Measurements from ENCODE around the gene PIK3R2. TPM values are rescaled to one million over a fixed set of nuclear protein-coding genes. Genes with fewer than 3 reads are reported as not detected.
"Not testable (repeated sequence)": the region's sequence is repeated elsewhere in the genome, so short reads cannot be mapped to it uniquely, and the experiment has no call there.

PIK3R2 gene
- total and polyA plus RNA-seq, 3 experiments from 2014 or later, result 5.7 to 17.9 (median 17.7) TPM

GRCh38 chr19:18208098-18208951 lies 55.4 kb downstream of the PIK3R2 start:
- no peak overlapping the region for H3K4me3 ChIP-seq (ENCODE audit: low read length)
- Mint-ChIP-seq H3K4me1 (peaks cover 8 to 18% (median 9%) of the 10 kb centered on the region in 3 donors), H3K36me3 (peaks cover 0 to 5% (median 0%) of the 10 kb centered on the region in 3 donors), H3K4me3 (no peak overlapping the region), H3K9me3 (no peaks in the 10 kb centered on the region), H3K27me3 (peaks cover 9 to 13% of the 10 kb centered on the region in 2 donors), H3K27ac (no peak overlapping the region)
- peaks cover 9% of the 10 kb centered on the region for H3K4me1 ChIP-seq (ENCODE audit: insufficient read depth, low read length)
- DNase-seq, result peak in 3 of 5 donors; percentile 31 to 53 (median 31)
- no peaks in the 10 kb centered on the region for H3K9me3 ChIP-seq (ENCODE audit: low read length)
- H3K27ac ChIP-seq (ENCODE audit: low read depth, low read length), result no peak overlapping the region
- ChIA-PET CTCF (interaction anchor here (0.6 to 10.9 kb wide), 4 partner anchors 15 to 120 kb away, joined by 3 to 116 read pairs (median 5); partner anchors contain the start of gene MPV17L2), POLR2A (no interaction called here)
- no peaks in the 10 kb centered on the region for H3K36me3 ChIP-seq (ENCODE audit: insufficient read depth, low read length)
- peaks cover 5% of the 10 kb centered on the region for H3K27me3 ChIP-seq (ENCODE audit: insufficient read depth, low read length, poor library complexity, severe bottlenecking)

- DNase-seq; H3K4me1 ChIP-seq (ENCODE audit: insufficient read depth, low read length); H3K4me1 Mint-ChIP-seq; H3K9me3 Mint-ChIP-seq; H3K9me3 ChIP-seq (ENCODE audit: low read length); H3K4me3 ChIP-seq (ENCODE audit: low read length); H3K36me3 ChIP-seq (ENCODE audit: insufficient read depth, low read length); H3K27ac ChIP-seq (ENCODE audit: low read depth, low read length); H3K36me3 Mint-ChIP-seq; H3K27me3 ChIP-seq (ENCODE audit: insufficient read depth, low read length, poor library complexity, severe bottlenecking); POLR2A ChIA-PET: not testable (repeated sequence)
- peak overlapping the region in 1 of 8 donors; percentile 20 for H3K27ac Mint-ChIP-seq
- H3K27me3 Mint-ChIP-seq, result peaks cover 9 to 13% of the 10 kb centered on the region in 2 donors
- CTCF ChIA-PET, result interaction anchor here (10.9 kb wide), 1 partner anchor 41 kb away, joined by 116 read pairs; a partner anchor contains a TSS
- peak overlapping the region in 1 of 7 donors; percentile 55 for H3K4me3 Mint-ChIP-seq
Observed at GRCh38 chr19:18209912-18210311, 56.9 kb downstream of the PIK3R2 start.

DNA sequence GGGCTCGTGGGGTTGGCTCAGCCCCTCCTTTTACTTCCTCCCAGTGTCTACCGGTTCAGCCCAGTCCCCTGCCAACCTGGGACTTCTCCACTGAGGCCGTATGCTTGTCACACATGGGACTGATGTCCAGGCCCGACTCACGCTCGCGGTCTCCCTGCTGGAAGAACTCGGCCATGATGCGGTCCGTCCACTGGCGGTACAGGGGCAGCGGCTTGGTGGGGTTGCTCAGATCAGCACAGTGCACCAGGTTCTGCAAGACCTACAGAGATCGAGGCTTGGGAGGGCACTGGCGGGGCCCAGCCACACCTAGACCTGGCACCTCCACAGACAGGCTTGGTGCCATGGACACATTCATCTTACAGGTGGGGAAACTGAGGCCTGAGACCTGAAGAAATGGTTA lies 58.7 kb downstream of the PIK3R2 start:
- no peaks in the 10 kb centered on the region for H3K4me1 Mint-ChIP-seq
- Histone ChIP-seq H3K4me3 (ENCODE audit: low read length) (no peak overlapping the region), H3K4me1 (ENCODE audit: insufficient read depth, low read length) (no peaks in the 10 kb centered on the region), H3K9me3 (ENCODE audit: low read length) (no peaks in the 10 kb centered on the region), H3K27me3 (ENCODE audit: insufficient read depth, low read length, poor library complexity, severe bottlenecking) (peaks cover 5% of the 10 kb centered on the region), H3K27ac (ENCODE audit: low read depth, low read length) (no peak overlapping the region), H3K36me3 (ENCODE audit: insufficient read depth, low read length) (no peaks in the 10 kb centered on the region)
- no peaks in the 10 kb centered on the region for H3K9me3 Mint-ChIP-seq
- H3K36me3 Mint-ChIP-seq, result no peaks in the 10 kb centered on the region
- H3K4me3 Mint-ChIP-seq, result no peak overlapping the region
- H3K27me3 Mint-ChIP-seq, result peaks cover 9 to 13% of the 10 kb centered on the region in 2 donors
- DNase-seq, result no peak
- ChIA-PET CTCF (no interaction called here), POLR2A (no interaction called here)
- no peak overlapping the region for H3K27ac Mint-ChIP-seq

DNA sequence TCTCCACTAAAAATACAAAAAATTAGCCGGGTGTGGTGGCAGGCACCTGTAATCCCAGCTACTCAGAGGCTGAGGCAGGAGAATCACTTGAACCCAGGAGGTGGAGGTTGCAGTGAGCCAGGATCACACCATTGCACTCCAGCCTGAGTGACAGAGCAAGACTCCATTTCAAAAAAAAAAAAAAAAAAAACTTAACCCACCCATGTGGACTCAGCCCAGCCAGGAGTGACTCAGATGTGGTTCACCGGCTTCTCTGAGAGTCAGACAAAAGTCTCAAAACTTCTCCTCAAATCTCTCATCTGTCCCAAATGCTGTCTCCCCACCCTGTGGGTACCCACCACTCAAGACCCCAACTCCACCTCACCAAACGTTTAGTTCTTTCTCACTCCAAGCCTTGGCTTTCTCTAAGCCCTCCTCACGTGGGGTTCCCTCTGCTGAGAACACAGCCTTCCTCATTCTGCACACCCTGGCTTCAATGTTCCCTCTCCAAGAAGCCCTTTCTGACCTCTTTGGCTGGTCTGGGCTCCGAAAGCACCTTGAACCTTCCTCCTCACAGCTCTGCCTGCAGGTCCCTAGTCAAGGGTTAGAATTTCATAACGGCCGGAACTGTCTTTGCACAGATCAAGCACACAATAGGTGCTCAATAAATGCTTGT lies 61.9 kb downstream of the PIK3R2 start:
- H3K27ac Mint-ChIP-seq, result no peak overlapping the region
- no peak overlapping the region for H3K4me3 Mint-ChIP-seq
- no peaks in the 10 kb centered on the region for H3K4me1 Mint-ChIP-seq
- no peaks in the 10 kb centered on the region for H3K4me1 ChIP-seq (ENCODE audit: insufficient read depth, low read length)
- no peak overlapping the region for H3K27ac ChIP-seq (ENCODE audit: low read depth, low read length)
- no peak for DNase-seq
- H3K27me3 Mint-ChIP-seq, result peaks cover 6 to 9% of the 10 kb centered on the region in 2 donors
- no peaks in the 10 kb centered on the region for H3K9me3 ChIP-seq (ENCODE audit: low read length)
- H3K27me3 ChIP-seq (ENCODE audit: insufficient read depth, low read length, poor library complexity, severe bottlenecking), result no peaks in the 10 kb centered on the region
- no peaks in the 10 kb centered on the region for H3K36me3 ChIP-seq (ENCODE audit: insufficient read depth, low read length)
- no peaks in the 10 kb centered on the region for H3K36me3 Mint-ChIP-seq
- no peaks in the 10 kb centered on the region for H3K9me3 Mint-ChIP-seq
- ChIA-PET CTCF (no interaction called here), POLR2A (interaction anchor here (0.6 kb wide), 1 partner anchor 104 kb away, joined by 5 read pairs; no protein-coding TSS in a partner anchor)
- H3K4me3 ChIP-seq (ENCODE audit: low read length), result no peak overlapping the region

DNA sequence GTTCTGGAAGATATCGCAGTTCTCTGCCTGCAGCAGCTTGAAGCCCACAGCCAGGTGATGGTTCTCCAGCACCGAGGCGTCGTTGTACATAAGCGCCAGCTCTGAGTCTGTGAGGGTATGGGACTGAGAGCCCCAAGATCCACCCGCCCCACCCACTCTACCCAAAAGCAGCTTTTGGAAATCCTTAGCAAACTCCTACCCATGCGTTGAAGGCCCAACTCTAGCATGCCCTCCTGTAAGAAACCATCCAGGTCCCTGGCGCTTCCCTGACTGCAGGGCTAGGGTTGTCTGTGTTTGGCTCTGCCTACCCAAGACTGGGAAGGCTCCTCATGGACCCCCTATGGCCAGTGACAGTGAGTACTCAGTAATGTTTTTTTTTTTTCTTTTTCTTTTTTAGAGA lies 63.8 kb downstream of the PIK3R2 start:
- Histone ChIP-seq H3K27me3 (ENCODE audit: insufficient read depth, low read length, poor library complexity, severe bottlenecking) (no peaks in the 10 kb centered on the region), H3K27ac (ENCODE audit: low read depth, low read length) (no peak overlapping the region), H3K4me1 (ENCODE audit: insufficient read depth, low read length) (no peaks in the 10 kb centered on the region), H3K4me3 (ENCODE audit: low read length) (no peak overlapping the region), H3K36me3 (ENCODE audit: insufficient read depth, low read length) (no peaks in the 10 kb centered on the region), H3K9me3 (ENCODE audit: low read length) (no peaks in the 10 kb centered on the region)
- ChIA-PET POLR2A (no interaction called here), CTCF (no interaction called here)
- Mint-ChIP-seq H3K36me3 (no peaks in the 10 kb centered on the region), H3K27me3 (peaks cover 10 to 17% of the 10 kb centered on the region in 2 donors), H3K9me3 (no peaks in the 10 kb centered on the region), H3K4me1 (peaks cover 0 to 3% (median 3%) of the 10 kb centered on the region in 3 donors), H3K27ac (no peak overlapping the region), H3K4me3 (no peak overlapping the region)
- no peak for DNase-seq

DNA sequence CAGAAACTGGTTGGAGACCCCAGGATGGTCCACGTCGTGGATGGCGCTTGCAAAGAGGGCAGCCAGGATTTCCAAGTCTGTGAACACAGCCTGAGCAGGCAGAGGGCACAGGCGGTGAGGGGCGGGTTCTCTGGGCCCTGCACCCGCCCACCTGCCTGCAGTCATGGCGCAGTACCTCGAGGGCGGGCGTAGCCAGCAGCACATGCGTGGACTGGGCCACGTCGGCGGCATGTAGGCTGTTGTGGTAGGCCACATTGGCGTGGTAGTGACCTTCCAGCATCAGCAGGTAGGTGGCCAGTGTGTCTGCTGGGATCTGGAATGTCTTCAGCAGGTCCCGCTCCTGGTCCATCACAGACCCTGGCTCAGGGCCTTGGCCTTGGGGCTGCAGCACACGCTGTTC lies 65.2 kb downstream of the PIK3R2 start:
- H3K9me3 Mint-ChIP-seq, result no peaks in the 10 kb centered on the region
- Histone ChIP-seq H3K27ac (ENCODE audit: low read depth, low read length) (no peak overlapping the region), H3K36me3 (ENCODE audit: insufficient read depth, low read length) (no peaks in the 10 kb centered on the region), H3K4me1 (ENCODE audit: insufficient read depth, low read length) (no peaks in the 10 kb centered on the region), H3K4me3 (ENCODE audit: low read length) (no peak overlapping the region), H3K27me3 (ENCODE audit: insufficient read depth, low read length, poor library complexity, severe bottlenecking) (no peaks in the 10 kb centered on the region), H3K9me3 (ENCODE audit: low read length) (no peaks in the 10 kb centered on the region)
- DNase-seq, result no peak
- CTCF ChIA-PET, result no interaction called here
- POLR2A ChIA-PET, result no interaction called here
- H3K4me3 Mint-ChIP-seq, result no peak overlapping the region
- no peak overlapping the region for H3K27ac Mint-ChIP-seq
- peaks cover 0 to 3% (median 3%) of the 10 kb centered on the region in 3 donors for H3K4me1 Mint-ChIP-seq
- no peaks in the 10 kb centered on the region for H3K36me3 Mint-ChIP-seq
- H3K27me3 Mint-ChIP-seq, result peaks cover 19 to 24% of the 10 kb centered on the region in 2 donors

- H3K27me3 Mint-ChIP-seq, result peaks cover 22 to 26% of the 10 kb centered on the region in 2 donors
- H3K36me3 Mint-ChIP-seq, result no peaks in the 10 kb centered on the region
- DNase-seq, result no peak
- POLR2A ChIA-PET, result no interaction called here
- Histone ChIP-seq H3K36me3 (ENCODE audit: insufficient read depth, low read length) (no peaks in the 10 kb centered on the region), H3K27ac (ENCODE audit: low read depth, low read length) (no peak overlapping the region), H3K4me3 (ENCODE audit: low read length) (no peak overlapping the region), H3K27me3 (ENCODE audit: insufficient read depth, low read length, poor library complexity, severe bottlenecking) (peaks cover 1% of the 10 kb centered on the region), H3K9me3 (ENCODE audit: low read length) (no peaks in the 10 kb centered on the region), H3K4me1 (ENCODE audit: insufficient read depth, low read length) (no peaks in the 10 kb centered on the region)
- CTCF ChIA-PET, result interaction anchor here (1.1 kb wide), 1 partner anchor 33 kb away, joined by 3 read pairs; no protein-coding TSS in a partner anchor
- H3K9me3 Mint-ChIP-seq, result no peaks in the 10 kb centered on the region
- H3K4me1 Mint-ChIP-seq, result peaks cover 0 to 3% (median 3%) of the 10 kb centered on the region in 3 donors
- H3K27ac Mint-ChIP-seq, result peak overlapping the region in 1 of 8 donors; percentile 55
- H3K4me3 Mint-ChIP-seq, result no peak overlapping the region
Observed at GRCh38 chr19:18218600-18218999, 65.6 kb downstream of the PIK3R2 start.

Measured in CD8-positive, alpha-beta memory T cell (primary cell).